Measurements from ENCODE around the gene RFX7. TPM values are rescaled to one million over a fixed set of nuclear protein-coding genes. Genes with fewer than 3 reads are reported as not detected.

RFX7 gene
- total RNA-seq, 1 donor: 7.6 TPM

GRCh38 chr15:56040081-56041035, 203.3 kb downstream of the RFX7 start:
- H3K27me3 ChIP-seq (ENCODE audit: insufficient read depth, low read length): no peaks in the 10 kb centered on the region

GRCh38 chr15:56038707-56039106, 205.0 kb downstream of the RFX7 start:
- H2AFZ ChIP-seq (ENCODE audit: low read length): peak overlapping the region; percentile 21
- no peaks in the 10 kb centered on the region for H3K79me2 ChIP-seq (ENCODE audit: insufficient read depth, low read length)
- H4K20me1 ChIP-seq (ENCODE audit: insufficient read depth, low read length): no peaks in the 10 kb centered on the region
- no peaks in the 10 kb centered on the region for H3K27me3 ChIP-seq (ENCODE audit: insufficient read depth, low read length)
- H3K27ac ChIP-seq (ENCODE audit: low read depth, low read length): peak overlapping the region; percentile 29
- no peak for DNase-seq (ENCODE audit: insufficient read length, low spot score, missing footprints)
- H3K9me3 ChIP-seq (ENCODE audit: low read depth, low read length): no peaks in the 10 kb centered on the region
- no peaks in the 10 kb centered on the region for H3K36me3 ChIP-seq (ENCODE audit: insufficient read depth, low read length)
- H3K4me1 ChIP-seq (ENCODE audit: insufficient read depth, low read length): peaks cover 25% of the 10 kb centered on the region
- H3K4me3 ChIP-seq (ENCODE audit: insufficient read depth, low read length): no peak overlapping the region
- TF ChIP-seq CTCF (IDR thresholded peaks at IDR 0.05; ENCODE audit: extremely low read depth, low read depth, low read length): no peak
- no peak overlapping the region for H3K4me2 ChIP-seq (ENCODE audit: insufficient read depth, low read length)

More at GRCh38 chr15:56040081-56041035, 203.3 kb downstream of the RFX7 start:
- H3K4me3 ChIP-seq (ENCODE audit: insufficient read depth, low read length): no peak overlapping the region
- peak overlapping the region; percentile 31 for H2AFZ ChIP-seq (ENCODE audit: low read length)
- no peaks in the 10 kb centered on the region for H4K20me1 ChIP-seq (ENCODE audit: insufficient read depth, low read length)
- no peak for TF ChIP-seq CTCF (IDR thresholded peaks at IDR 0.05; ENCODE audit: extremely low read depth, low read depth, low read length)
- H3K4me1 ChIP-seq (ENCODE audit: insufficient read depth, low read length): peaks cover 25% of the 10 kb centered on the region
- H3K27ac ChIP-seq (ENCODE audit: low read depth, low read length): peak overlapping the region; percentile 91
- peak overlapping the region; percentile 47 for H3K4me2 ChIP-seq (ENCODE audit: insufficient read depth, low read length)
- no peaks in the 10 kb centered on the region for H3K79me2 ChIP-seq (ENCODE audit: insufficient read depth, low read length)
- no peaks in the 10 kb centered on the region for H3K9me3 ChIP-seq (ENCODE audit: low read depth, low read length)
- H3K36me3 ChIP-seq (ENCODE audit: insufficient read depth, low read length): no peaks in the 10 kb centered on the region
- peak; percentile 41 for DNase-seq (ENCODE audit: insufficient read length, low spot score, missing footprints)

- DNase-seq (ENCODE audit: insufficient read length, low spot score, missing footprints): peak; percentile 19
- Histone ChIP-seq H3K9me3 (ENCODE audit: low read depth, low read length) (no peaks in the 10 kb centered on the region), H3K27me3 (ENCODE audit: insufficient read depth, low read length) (no peaks in the 10 kb centered on the region), H4K20me1 (ENCODE audit: insufficient read depth, low read length) (no peaks in the 10 kb centered on the region), H3K4me2 (ENCODE audit: insufficient read depth, low read length) (no peak overlapping the region), H3K36me3 (ENCODE audit: insufficient read depth, low read length) (no peaks in the 10 kb centered on the region), H3K4me1 (ENCODE audit: insufficient read depth, low read length) (peaks cover 22% of the 10 kb centered on the region), H3K79me2 (ENCODE audit: insufficient read depth, low read length) (no peaks in the 10 kb centered on the region), H3K4me3 (ENCODE audit: insufficient read depth, low read length) (no peak overlapping the region), H3K27ac (ENCODE audit: low read depth, low read length) (peak overlapping the region; percentile 40), H2AFZ (ENCODE audit: low read length) (peak overlapping the region; percentile 49)
- TF ChIP-seq CTCF (IDR thresholded peaks at IDR 0.05; ENCODE audit: extremely low read depth, low read depth, low read length): no peak
These were observed 205.7 kb downstream of the RFX7 start for GRCh38 chr15:56038015-56038414.

Small RNA genes lying within 50 kb of the gene (small RNA-seq; reads per million reads assigned to genes)
- gene CD24P2 (not detected), gene RNU6-1287P (not detected)

Other genes with a start within 250 kb of the RFX7 start
- 11.2 and 12.7 TPM in 2 replicates for gene TEX9, start 121.5 kb upstream of the RFX7 start, total RNA-seq
- 2.2 and 2.9 TPM in 2 replicates for gene MNS1, start 221.3 kb upstream of the RFX7 start, total RNA-seq